HG03097 (cell line): Measurements from ENCODE around the gene COX17.

Source experiments
- ATAC-seq: cut with Tn5 transposase; IDR thresholded peaks from one replicate; pipeline ENCODE4 v1.9.1; 2021; ENCODE audit not compliant: unreplicated experiment, low FRiP score

COX17 gene

GRCh38 chr3:119675188-119675874 is 1.9 kb downstream of the COX17 start:
- no peak for ATAC-seq

DNA sequence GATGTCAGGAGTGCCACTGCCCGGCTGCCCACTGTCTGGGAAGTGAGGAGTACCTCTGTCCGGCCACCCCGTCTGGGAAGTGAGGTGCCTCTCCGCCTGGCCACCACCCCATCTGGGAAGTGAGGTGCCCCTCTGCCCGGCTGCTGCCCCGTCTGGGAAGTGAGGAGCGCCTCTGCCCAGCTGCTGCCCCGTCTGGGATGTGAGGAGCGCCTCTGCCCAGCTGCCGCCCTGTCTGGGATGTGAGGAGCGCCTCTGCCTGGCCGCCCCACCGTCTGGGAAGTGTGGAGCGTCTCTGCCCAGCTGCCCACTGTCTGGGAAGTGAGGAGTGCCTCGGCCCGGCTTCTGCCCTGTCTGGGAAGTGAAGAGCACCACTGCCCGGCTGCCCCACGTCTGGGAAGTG is 3.3 kb downstream of the COX17 start:
- no peak for ATAC-seq

GRCh38 chr3:119672776-119673175 is 4.4 kb downstream of the COX17 start:
- no peak for ATAC-seq

DNA sequence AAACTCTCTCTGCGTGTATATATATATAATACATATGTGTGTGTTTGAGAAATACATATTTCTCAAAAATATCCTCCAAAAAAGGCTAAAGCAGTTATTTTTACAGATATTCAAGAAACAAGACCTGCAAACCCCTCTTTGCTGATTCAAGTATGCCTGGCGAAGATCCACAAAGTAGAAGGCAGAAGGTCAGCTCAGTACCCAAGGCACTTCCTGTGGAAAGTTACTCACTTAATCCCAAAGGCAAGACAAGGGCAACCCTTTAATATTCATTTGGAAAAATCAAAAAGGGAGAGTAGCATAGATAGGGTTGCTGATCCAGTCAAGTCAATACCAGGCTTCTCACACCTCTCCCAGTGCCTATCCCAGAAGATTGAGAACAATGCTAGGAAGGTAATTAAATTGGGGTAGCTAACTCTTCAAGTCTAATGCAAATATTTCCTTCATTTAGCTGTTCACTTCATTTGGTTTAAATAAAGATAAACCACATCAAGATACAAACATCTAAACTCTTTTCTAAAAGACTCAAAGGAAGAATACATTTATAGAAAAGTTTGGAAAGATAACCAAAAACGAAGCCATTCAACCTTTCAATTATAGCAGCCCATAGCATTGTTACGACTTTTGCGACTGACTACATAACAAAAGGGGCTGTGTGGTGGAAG is 7.2 kb downstream of the COX17 start:
- no peak for ATAC-seq

DNA sequence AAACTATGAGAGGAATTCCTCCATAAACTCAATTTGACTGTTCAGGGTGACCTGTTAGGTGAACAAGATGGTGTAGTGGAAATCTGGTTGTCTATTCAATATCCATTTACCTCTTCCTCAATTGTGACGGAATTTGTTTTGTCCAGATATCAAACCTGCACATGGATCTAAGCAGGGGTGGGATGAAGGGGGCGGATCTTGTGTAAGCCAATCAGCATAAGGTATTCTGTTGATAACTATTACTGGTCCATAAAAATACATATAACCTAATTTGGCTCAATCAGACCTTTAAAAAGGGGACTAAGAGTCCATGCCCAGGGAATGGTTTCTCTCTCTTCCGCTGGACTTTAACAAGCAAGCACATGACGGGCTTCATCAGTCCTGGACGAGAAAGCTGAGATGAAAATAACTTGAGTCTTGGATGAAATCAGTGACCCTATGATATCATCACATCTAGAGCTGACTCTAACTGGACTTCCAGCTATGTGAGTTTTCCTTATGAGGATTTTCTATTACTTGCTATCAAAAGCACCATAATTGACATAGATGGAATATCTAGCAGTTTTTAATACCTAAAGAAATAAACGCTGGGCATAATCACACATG is 11.1 kb downstream of the COX17 start:
- no peak for ATAC-seq

- no peak for ATAC-seq
Measured at GRCh38 chr3:119664850-119665379, 12.3 kb downstream of the COX17 start.

- no peak for ATAC-seq
Measured at GRCh38 chr3:119664370-119664769, 12.8 kb downstream of the COX17 start.

GRCh38 chr3:119663885-119664284 is 13.3 kb downstream of the COX17 start:
- no peak for ATAC-seq

GRCh38 chr3:119662604-119663373 is 14.4 kb downstream of the COX17 start:
- ATAC-seq, result no peak

DNA sequence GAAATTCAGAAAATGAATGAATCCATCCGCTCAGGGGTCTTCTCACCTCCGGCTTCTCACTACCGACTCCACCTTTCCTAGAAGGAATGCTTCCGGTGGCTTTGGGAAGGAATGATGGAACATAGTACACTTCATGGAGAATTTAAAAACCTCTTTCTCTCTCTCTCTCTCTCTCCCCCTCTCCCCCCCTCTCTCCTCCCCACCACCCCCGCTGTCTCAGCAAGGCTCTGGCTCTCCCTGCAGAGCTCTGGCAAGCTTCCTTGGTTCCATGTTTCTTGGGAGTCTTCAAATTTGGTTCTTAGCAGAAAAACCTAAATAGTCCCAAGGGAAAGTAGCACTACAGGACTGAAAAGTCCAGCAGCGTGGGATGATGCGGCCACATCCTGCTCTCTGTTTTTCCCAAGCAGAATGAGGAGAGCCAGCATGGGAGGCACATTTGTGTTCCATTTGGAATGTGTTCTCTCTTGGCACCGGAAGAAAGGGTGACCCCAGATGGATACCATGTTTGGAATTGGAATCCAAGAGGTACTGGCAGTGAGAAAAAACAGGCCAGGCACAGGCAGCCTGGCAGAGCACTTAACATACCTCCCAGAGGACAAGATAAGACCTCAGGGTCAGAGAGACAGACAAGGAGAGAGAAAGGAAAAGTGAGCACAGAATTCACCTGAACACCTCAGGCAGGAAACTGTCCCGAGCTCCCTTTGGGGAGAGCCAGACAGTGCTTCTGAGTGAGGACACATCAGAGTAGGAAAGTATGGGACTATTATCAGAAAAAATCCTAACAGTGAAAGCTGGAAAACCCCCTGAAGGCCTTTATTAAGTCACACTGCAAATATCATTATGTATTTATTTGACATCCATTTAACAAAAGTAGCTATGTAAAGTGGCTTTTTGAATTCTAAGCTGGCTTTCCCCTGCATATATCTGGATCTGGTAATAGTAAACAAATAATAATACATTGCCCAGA is 16.4 kb downstream of the COX17 start, which contains the start of gene POPDC2:
Gene POPDC2 (minus strand): TSS at position 116 of the 967 bp plus-strand sequence. CDS start 166 bp downstream, outside the sequence.
- no peak for ATAC-seq

DNA sequence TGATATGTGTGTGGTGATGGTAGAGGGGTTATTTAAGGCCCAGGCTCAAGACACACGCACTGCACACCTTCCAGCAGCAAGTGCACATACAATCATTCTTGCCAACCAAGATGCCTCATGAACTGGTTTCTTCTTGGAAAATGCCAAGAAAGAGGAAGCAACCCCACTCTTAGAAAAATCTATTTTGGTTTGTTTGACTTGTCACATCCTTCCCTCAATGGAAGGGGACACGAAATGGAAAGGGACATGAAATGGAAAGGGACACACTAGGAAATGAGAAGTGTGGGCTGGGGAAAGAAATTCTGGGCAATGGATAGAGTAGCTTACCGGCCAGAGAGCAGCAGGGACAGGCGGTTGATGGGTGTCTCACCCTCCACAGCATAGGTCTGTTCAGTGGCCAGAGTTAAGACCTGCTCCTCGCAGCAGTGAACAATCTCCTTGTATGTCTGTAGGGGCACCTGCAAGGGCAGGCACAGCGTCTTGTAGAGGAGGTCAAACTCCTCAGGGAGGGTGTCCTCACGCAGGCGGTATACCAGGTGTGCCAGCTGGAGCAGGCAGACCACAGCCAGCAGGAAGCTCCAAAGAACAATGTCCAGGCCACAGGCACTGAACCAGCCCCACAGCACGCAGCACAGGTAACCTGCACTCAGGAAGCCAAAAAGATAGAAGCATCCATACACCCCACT is 17.5 kb downstream of the COX17 start:
- ATAC-seq, result no peak

- no peak for ATAC-seq
Measured at GRCh38 chr3:119658994-119659393, 18.2 kb downstream of the COX17 start.

GRCh38 chr3:119657887-119658702 is 19.1 kb downstream of the COX17 start:
- no peak for ATAC-seq

DNA sequence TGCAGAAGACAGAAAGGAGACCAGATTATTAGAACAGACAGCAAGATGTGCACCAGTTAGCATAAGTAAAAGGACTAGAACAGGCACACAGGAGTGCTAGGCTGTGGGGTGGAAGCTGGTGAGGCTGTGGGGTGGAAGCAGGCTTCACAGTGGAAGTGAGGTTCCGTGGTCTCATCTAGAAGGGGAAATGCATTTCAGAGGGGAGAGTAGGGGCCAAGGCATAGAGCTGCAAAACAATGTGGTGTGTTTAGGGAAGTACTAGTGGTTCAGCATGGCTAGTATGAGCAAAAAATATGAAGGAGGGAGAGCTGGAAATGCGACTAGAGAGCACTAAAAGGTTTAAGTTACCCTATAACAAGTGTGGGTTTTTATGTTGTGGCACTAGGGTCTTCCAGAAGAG is 23.3 kb downstream of the COX17 start:
- ATAC-seq, result no peak

GRCh38 chr3:119652306-119653033 is 24.7 kb downstream of the COX17 start:
- no peak for ATAC-seq

DNA sequence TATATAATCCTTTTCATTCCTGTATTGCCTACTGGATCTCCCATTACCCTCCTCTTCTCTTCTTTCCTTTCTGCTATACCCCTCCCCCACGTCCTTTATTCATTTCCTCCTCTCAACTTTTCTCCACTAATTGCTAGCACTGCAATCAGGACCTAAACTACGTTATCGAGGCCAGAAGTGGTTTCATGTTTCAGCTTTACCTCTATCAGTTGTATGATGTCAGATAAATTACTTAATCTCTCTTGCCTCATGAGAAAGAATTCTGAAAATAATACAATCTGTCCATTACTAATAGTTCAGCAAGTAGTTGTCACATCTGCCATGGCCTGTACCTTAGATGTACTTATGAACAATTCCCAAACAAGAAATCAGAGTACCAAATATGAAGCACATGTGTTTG is 27.4 kb downstream of the COX17 start:
- ATAC-seq, result no peak

DNA sequence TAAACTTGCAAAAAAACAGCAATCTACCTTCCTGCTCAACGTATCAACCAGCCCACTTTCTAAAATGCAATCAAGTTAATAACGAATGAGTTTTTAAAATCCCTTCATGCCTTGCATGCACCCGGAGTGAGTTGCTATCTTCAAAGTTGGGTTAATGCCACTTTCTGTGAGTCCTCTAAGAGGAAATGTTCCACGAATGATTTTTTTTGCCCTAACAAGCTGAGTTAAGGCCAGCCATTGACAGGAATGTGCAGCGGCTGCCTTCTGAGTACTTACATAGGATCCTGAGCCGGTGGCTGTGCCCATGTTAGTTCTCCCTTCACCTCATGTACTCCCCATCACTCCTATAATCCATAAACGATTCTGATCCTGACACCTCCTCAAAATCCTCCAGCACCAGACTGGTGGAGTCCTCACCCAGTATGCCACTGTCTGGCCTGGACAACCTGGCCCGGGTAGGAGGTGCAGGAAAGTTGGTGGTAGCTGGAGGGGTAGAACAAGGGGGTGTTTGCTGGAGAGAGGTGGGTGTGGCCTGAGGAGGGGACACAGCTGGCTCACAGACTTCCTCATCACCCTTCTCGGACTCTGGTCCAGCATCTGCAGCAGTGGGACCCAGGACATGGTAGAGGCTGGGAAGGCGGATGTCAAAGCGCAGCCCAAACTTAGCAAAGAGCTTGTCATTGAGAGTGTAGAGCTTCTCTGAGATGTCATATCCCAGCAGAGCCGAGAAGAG is 29.2 kb downstream of the COX17 start:
- ATAC-seq, result no peak
